MCF 10A (cell line): Measurements from ENCODE around the gene CFAP299. TPM values are rescaled to one million over a fixed set of nuclear protein-coding genes. Genes with fewer than 3 reads are reported as not detected.

Source experiments
- BruUV-seq: library from RNA; stranded (reverse); fragments of 400-500 nt; replicated peaks from 2 replicates; lab custom pipeline; 2021; lab: Mats Ljungman, UMichigan
- CTCF ChIA-PET: fragments of 300-600 bp; sonication (Branson Sonifier 250); formaldehyde crosslinking; extraction: SDS; loops from one replicate; lab custom pipeline; 2021; ENCODE audit warnings: antibody characterized with exemption, inconsistent platforms; lab: Yijun Ruan, JAX
- POLR2A ChIA-PET: fragments of 300-600, 350-650 bp; sonication (Branson Sonifier 250); formaldehyde crosslinking; extraction: SDS; loops from one replicate; lab custom pipeline; 2020; ENCODE audit warnings: antibody characterized with exemption, inconsistent platforms; lab: Yijun Ruan, JAX
- DNase-seq: peaks from one replicate; pipeline ENCODE4 v3.0.0-alpha.2; 2018; ENCODE audit not compliant: unreplicated experiment
- H3K27ac Mint-ChIP-seq: one replicate; pipeline ENCODE4 v1.8.0; 2022; ENCODE audit warnings: mild to moderate bottlenecking, low read depth, mixed read lengths; ENCODE audit not compliant: unreplicated experiment
- H3K27me3 Mint-ChIP-seq: one replicate; pipeline ENCODE4 v1.8.0; 2022; ENCODE audit warnings: mixed read lengths; ENCODE audit not compliant: insufficient read depth, unreplicated experiment
- H3K36me3 Mint-ChIP-seq: one replicate; pipeline ENCODE4 v1.8.0; 2022; ENCODE audit warnings: mild to moderate bottlenecking, moderate library complexity, mixed read lengths; ENCODE audit not compliant: insufficient read depth, unreplicated experiment
- H3K4me1 Mint-ChIP-seq: one replicate; pipeline ENCODE4 v1.8.0; 2022; ENCODE audit warnings: mixed read lengths; ENCODE audit not compliant: insufficient read depth, unreplicated experiment
- H3K4me3 Mint-ChIP-seq: one replicate; pipeline ENCODE4 v1.8.0; 2022; ENCODE audit warnings: mild to moderate bottlenecking, moderate library complexity, mixed read lengths; ENCODE audit not compliant: unreplicated experiment
- H3K9me3 Mint-ChIP-seq: one replicate; pipeline ENCODE4 v1.8.0; 2022; ENCODE audit warnings: mixed read lengths; ENCODE audit not compliant: unreplicated experiment
- intact Hi-C: fragments of 100-400 bp; cut with micrococcal nuclease; formaldehyde crosslinking; loops from 2 replicates; pipeline ENCODE4 v1.14.1; 2022
- total RNA-seq: library from RNA; stranded (reverse); gene quantifications from 2 replicates; pipeline ENCODE4 v1.2.3, GENCODE V29; 2022
- TF ChIP-seq, protein P1 (sequence below): fragments of 200-600 bp; IDR thresholded peaks from one replicate; pipeline ENCODE4 v1.8.0; 2022; ENCODE audit warnings: antibody characterized with exemption, mild to moderate bottlenecking; ENCODE audit not compliant: unreplicated experiment

Gene CFAP299
- total RNA-seq, 1 experiment from 2014 or later: 0.33 TPM

DNA sequence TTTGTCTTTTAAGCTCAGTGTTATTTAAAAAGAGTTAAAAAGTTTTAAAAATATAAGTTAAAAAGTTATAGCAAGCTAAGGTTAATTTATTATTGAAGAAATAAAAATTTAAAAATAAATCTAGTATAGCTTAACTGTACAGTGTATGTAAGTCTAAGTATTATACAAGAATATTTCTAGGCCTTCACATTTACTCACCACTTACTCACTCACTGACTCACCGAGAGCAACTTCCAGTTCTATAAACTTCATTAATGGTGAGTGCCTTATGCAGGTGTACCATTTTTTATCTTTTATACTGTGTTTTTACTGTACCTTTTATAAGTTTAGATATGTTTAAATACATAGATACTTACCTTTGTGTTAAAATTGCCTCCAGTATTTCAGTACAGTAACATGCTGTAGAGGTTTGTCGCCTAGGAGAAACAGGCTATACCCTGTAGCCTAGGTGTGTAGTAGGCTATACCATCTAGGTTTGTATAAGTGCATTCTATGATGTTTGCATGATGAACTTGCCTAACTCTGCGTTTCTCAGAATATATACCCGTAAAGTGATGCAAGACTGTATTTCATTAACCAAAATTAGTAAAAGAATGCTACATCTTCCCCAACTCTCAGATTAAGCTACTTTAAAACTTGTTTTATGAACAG lies 202.9 kb downstream of the CFAP299 start:
- Mint-ChIP-seq H3K4me3 (no peak overlapping the region), H3K27me3 (no peaks in the 10 kb centered on the region), H3K4me1 (peaks cover 7% of the 10 kb centered on the region), H3K9me3 (no peaks in the 10 kb centered on the region), H3K27ac (no peak overlapping the region), H3K36me3 (no peaks in the 10 kb centered on the region)
- no TSS peak for BruUV-seq
- ChIA-PET CTCF (interaction anchor here (0.6 to 1.0 kb wide), 4 partner anchors 12 to 179 kb away, joined by 3 to 6 read pairs (median 4); no protein-coding TSS in a partner anchor), POLR2A (interaction anchor here (0.6 kb wide), 1 partner anchor 180 kb away, joined by 3 read pairs; no protein-coding TSS in a partner anchor)
- TF ChIP-seq, protein P1, sequence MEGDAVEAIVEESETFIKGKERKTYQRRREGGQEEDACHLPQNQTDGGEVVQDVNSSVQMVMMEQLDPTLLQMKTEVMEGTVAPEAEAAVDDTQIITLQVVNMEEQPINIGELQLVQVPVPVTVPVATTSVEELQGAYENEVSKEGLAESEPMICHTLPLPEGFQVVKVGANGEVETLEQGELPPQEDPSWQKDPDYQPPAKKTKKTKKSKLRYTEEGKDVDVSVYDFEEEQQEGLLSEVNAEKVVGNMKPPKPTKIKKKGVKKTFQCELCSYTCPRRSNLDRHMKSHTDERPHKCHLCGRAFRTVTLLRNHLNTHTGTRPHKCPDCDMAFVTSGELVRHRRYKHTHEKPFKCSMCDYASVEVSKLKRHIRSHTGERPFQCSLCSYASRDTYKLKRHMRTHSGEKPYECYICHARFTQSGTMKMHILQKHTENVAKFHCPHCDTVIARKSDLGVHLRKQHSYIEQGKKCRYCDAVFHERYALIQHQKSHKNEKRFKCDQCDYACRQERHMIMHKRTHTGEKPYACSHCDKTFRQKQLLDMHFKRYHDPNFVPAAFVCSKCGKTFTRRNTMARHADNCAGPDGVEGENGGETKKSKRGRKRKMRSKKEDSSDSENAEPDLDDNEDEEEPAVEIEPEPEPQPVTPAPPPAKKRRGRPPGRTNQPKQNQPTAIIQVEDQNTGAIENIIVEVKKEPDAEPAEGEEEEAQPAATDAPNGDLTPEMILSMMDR: no peak
- intact Hi-C loops: no loop called here
- DNase-seq: peak; percentile 45

DNA sequence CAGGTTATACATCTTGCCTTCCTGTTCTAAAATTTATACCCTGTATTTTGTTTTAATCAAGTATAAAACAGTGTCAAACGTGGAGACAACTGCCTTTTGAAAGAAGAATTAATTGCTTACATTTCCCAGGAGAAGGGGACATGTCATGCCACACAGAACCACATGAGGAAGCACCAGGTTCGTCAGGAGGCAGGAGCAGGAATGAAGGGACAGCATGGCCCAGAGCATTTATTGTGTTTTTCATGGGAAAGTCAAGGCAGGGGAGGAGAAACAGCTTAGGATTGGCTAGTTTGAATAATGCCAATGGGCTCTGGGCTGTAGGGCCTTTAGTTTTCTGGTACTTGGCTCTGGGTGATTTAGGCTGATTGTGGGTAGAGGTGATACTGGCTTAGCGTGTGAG lies 203.7 kb downstream of the CFAP299 start:
- intact Hi-C loops: no loop called here
- Mint-ChIP-seq H3K27ac (no peak overlapping the region), H3K36me3 (no peaks in the 10 kb centered on the region), H3K4me1 (peaks cover 7% of the 10 kb centered on the region), H3K9me3 (no peaks in the 10 kb centered on the region), H3K4me3 (no peak overlapping the region), H3K27me3 (no peaks in the 10 kb centered on the region)
- ChIA-PET POLR2A (no interaction called here), CTCF (interaction anchor here (0.6 to 1.9 kb wide), 4 partner anchors 66 to 180 kb away, joined by 3 to 10 read pairs (median 3); no protein-coding TSS in a partner anchor)
- TF ChIP-seq, protein P1: no peak
- BruUV-seq: no TSS peak
- DNase-seq: no peak

DNA sequence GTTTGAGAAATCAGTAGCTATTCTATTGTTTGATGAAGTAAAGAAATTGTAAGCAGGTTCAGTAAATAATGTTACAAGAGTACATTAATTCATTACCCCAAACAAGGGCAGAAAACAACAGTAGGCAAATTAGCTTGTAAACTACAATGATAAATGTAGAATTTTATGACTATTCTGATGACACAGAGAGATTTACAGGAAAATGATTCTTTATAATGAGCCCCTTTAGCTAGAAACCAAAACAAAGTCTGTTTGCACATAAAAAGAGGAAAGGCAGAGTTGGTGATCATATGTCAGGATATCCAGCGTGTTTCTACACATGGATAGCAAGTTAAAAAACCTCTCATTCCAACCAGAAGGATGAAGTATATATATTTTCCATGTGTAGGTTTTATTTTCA lies 204.8 kb downstream of the CFAP299 start:
- CTCF ChIA-PET: interaction anchor here (1.9 kb wide), 1 partner anchor 175 kb away, joined by 10 read pairs; no protein-coding TSS in a partner anchor
- Mint-ChIP-seq H3K27me3 (no peaks in the 10 kb centered on the region), H3K9me3 (no peaks in the 10 kb centered on the region), H3K4me3 (no peak overlapping the region), H3K36me3 (no peaks in the 10 kb centered on the region), H3K4me1 (peaks cover 7% of the 10 kb centered on the region), H3K27ac (no peak overlapping the region)
- TF ChIP-seq, protein P1: no peak
- intact Hi-C loops: no loop called here
- POLR2A ChIA-PET: no interaction called here
- no peak for DNase-seq
- BruUV-seq: no TSS peak

DNA sequence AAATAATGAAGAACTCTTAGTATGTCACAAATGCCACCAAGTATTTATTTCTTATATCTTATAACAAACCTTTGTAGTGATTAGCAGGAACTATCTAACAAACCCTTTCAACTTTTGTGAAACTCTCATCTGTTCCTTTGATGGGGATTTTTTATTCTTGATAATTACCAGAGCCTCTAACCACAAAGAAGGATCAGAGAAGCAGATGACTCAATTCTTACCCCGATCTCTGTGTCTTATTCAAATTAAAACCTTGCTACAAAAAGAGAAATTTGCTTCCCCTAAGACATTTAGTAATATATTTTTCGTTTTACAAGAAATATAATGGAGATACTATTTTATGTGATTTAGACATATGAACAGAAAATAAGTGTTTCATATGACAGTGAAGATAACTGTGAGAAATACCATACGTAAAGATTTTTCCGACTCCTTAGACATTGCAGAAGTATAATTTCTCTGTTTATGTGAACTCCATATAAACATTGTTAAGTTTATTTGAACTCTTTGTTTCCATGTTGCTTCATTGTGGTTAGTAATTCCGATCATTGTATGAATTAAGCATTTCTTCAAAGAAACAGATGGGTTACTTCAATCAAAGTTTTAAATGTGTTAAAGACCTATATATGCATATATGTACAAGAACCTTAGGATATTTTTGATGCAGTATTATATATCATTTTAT lies 205.4 kb downstream of the CFAP299 start:
- BruUV-seq: no TSS peak
- peaks cover 3% of the 10 kb centered on the region for H3K4me1 Mint-ChIP-seq
- POLR2A ChIA-PET: no interaction called here
- H3K27me3 Mint-ChIP-seq: no peaks in the 10 kb centered on the region
- H3K27ac Mint-ChIP-seq: no peak overlapping the region
- H3K9me3 Mint-ChIP-seq: no peaks in the 10 kb centered on the region
- no peak overlapping the region for H3K4me3 Mint-ChIP-seq
- TF ChIP-seq, protein P1: no peak
- CTCF ChIA-PET: interaction anchor here (0.5 to 1.9 kb wide), 2 partner anchors 36 to 176 kb away, joined by 3 to 10 read pairs; no protein-coding TSS in a partner anchor
- no peak for DNase-seq
- intact Hi-C loops: no loop called here
- H3K36me3 Mint-ChIP-seq: no peaks in the 10 kb centered on the region
